ENCODE results near the gene SLC22A4.

The SLC22A4 gene

DNA sequence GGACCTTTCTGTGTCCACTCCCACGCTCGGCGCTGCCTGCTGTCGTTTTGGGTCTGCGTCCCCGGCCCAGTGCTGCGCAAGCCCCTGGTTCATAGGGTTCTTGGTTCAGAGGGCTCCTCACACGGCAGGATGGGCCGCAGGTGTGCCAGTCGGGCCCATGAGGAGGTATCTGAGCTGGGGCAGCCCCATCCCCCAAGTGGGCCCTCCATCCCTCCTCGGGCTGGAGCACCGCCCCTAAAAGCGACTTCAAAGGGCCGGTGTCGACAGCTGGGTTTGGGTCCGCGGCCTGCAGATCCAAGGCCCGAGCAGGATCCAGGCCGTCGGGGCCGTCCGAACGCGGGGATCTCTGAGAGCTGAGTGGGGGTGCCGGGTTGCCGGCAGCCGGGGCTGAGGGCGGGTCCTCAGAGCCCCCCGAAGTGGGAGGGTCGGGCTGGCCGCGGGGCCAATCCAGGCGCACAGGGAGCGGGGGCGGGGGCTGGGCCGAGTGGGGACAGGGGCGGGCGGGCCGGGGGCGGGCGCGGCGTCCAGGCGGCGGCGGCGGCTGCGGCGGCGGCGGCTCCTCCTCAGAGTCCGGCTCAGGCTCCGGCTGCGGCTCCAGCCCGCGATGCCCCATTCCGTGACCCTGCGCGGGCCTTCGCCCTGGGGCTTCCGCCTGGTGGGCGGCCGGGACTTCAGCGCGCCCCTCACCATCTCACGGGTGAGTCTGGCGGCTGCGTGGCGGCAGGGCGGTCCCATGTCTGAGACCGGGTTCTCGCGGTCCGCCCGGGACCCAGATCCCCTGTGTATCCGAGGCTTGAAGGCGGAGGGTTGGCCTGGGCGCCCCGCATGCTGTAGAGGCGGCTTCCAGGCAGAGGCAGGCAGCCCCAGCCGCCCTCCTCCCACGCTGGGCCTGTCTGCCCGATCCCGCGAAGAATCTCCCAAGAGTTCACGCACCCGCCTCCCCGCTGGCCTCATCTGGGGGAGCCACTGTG lies 36.8 kb upstream of the SLC22A4 start, which contains the start of gene PDLIM4:
PDLIM4 (plus strand) TSS at position 566 of the 971 bp plus-strand sequence; CDS start at position 605, 39 bp downstream.
- no peak within 1 kb of the TSS for H3K27ac ChIP-seq (ENCODE audit: low read length)
- no peaks in the 10 kb centered on the region for H3K9me3 ChIP-seq (ENCODE audit: control insufficient read depth, low read depth, low read length)
- H3K36me3 ChIP-seq (ENCODE audit: control insufficient read depth, low read depth, low read length): no peaks in the 10 kb centered on the region
- H3K9ac ChIP-seq (ENCODE audit: low read length): no peak within 1 kb of the TSS
- H3K4me1 ChIP-seq (ENCODE audit: control insufficient read depth, low read depth, low read length): no peaks in the 10 kb centered on the region
- peaks cover 16% of the 10 kb centered on the region for H3K27me3 ChIP-seq (ENCODE audit: control insufficient read depth, insufficient read depth, low read length)
- peak within 1 kb of the TSS; percentile 60 for H3K4me3 ChIP-seq (ENCODE audit: low read length)

- no peaks in the 10 kb centered on the region for H3K4me1 ChIP-seq (ENCODE audit: control insufficient read depth, low read depth, low read length)
Measured at GRCh38 chr5:132258102-132259068, 35.8 kb upstream of the SLC22A4 start.

DNA sequence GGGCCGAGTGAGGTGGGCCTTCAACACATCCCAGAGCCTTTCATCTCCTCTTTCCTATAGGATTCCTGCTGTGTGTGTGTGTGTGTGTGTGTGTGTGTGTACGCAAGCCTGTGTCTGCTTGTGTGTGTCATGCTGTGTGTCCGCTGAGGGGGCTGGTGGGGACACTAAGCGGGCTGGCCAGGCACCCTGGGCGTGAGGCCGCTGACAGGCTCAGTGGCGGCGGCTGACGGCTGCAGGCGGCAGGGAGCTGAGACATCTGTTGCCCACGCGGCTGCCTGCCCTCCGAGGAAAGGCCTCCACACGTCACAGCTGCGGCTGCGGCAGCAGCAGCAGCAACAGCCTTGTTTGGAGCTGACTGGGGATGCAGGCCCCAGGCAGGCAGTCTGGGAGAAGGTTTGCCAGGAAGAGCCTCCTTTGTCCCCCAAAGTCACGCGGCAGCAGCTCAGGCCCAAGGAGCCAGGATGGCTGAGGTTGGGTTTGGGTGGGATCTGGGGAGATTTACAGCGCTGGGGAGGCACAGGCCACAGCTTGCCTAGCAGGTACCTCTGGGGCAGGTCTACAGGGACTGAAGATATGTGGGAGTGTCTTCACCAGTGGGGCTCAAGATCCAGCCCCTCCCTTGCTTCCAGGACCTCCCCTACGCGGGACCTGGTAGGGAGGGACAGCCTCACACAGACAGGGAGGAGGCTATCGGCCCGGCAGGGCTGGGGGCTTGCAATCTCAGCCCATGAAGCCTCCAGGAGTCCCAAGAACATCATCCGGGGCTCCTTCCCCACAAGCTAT lies 34.9 kb upstream of the SLC22A4 start:
- Histone ChIP-seq H3K27me3 (ENCODE audit: control insufficient read depth, insufficient read depth, low read length) (peaks cover 16% of the 10 kb centered on the region), H3K9ac (ENCODE audit: low read length) (no peak overlapping the region), H3K9me3 (ENCODE audit: control insufficient read depth, low read depth, low read length) (no peaks in the 10 kb centered on the region), H3K4me3 (ENCODE audit: low read length) (no peak overlapping the region), H3K27ac (ENCODE audit: low read length) (no peak overlapping the region), H3K36me3 (ENCODE audit: control insufficient read depth, low read depth, low read length) (no peaks in the 10 kb centered on the region), H3K4me1 (ENCODE audit: control insufficient read depth, low read depth, low read length) (no peaks in the 10 kb centered on the region)

More at GRCh38 chr5:132258102-132259068, 35.8 kb upstream of the SLC22A4 start:
- H3K27ac ChIP-seq (ENCODE audit: low read length): no peak overlapping the region
- no peaks in the 10 kb centered on the region for H3K36me3 ChIP-seq (ENCODE audit: control insufficient read depth, low read depth, low read length)
- H3K4me3 ChIP-seq (ENCODE audit: low read length): peak overlapping the region; percentile 60
- H3K27me3 ChIP-seq (ENCODE audit: control insufficient read depth, insufficient read depth, low read length): peaks cover 16% of the 10 kb centered on the region
- no peaks in the 10 kb centered on the region for H3K9me3 ChIP-seq (ENCODE audit: control insufficient read depth, low read depth, low read length)
- H3K9ac ChIP-seq (ENCODE audit: low read length): no peak overlapping the region

- Histone ChIP-seq H3K4me3 (ENCODE audit: low read length) (no peak overlapping the region), H3K9me3 (ENCODE audit: control insufficient read depth, low read depth, low read length) (no peaks in the 10 kb centered on the region), H3K4me1 (ENCODE audit: control insufficient read depth, low read depth, low read length) (no peaks in the 10 kb centered on the region), H3K27ac (ENCODE audit: low read length) (no peak overlapping the region), H3K36me3 (ENCODE audit: control insufficient read depth, low read depth, low read length) (no peaks in the 10 kb centered on the region), H3K27me3 (ENCODE audit: control insufficient read depth, insufficient read depth, low read length) (peaks cover 16% of the 10 kb centered on the region), H3K9ac (ENCODE audit: low read length) (no peak overlapping the region)
Measured at GRCh38 chr5:132260051-132260450, 34.1 kb upstream of the SLC22A4 start.

DNA sequence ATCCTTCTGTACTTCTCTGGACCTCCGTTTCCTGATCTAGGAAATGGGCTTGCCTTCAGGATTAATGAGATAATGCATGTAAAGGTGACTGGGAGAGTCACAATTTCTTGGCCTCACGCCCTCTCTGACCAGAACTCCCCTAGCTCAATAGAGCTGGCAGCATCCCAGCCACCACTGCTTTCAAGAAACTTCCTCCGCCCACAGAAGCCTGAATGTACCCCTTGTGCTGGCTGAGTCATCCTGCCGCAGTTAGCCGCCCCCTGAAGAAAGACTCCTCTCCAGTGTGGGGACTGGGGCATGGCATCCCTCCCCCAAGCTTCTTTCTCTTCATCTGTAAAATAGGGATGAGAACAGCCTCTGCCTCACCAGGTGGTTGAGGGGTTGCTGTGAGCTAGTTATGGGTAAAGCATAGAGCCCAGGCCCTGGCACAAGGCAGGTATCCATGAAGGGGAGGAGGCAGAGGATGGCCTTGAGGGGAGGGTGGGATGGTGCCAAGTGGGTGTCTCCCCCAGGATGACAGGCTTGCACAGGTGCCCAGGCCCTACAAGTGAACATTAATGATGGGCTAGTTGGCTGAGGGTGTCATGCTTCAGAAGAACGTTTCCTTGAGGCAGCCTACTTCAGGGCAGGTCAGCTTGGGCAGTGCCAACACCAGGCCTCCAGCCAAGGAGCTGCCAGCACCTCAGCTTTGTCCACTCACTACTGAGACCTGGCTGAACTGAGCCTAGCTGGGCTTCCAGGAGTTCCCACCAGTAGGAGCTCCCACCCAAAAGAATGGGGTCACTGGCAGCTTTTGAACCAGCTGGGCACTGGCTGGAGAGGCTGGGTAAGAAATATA lies 33.3 kb upstream of the SLC22A4 start:
- Histone ChIP-seq H3K9ac (ENCODE audit: low read length) (no peak overlapping the region), H3K4me1 (ENCODE audit: control insufficient read depth, low read depth, low read length) (no peaks in the 10 kb centered on the region), H3K9me3 (ENCODE audit: control insufficient read depth, low read depth, low read length) (no peaks in the 10 kb centered on the region), H3K27me3 (ENCODE audit: control insufficient read depth, insufficient read depth, low read length) (peaks cover 16% of the 10 kb centered on the region), H3K27ac (ENCODE audit: low read length) (no peak overlapping the region), H3K4me3 (ENCODE audit: low read length) (no peak overlapping the region), H3K36me3 (ENCODE audit: control insufficient read depth, low read depth, low read length) (no peaks in the 10 kb centered on the region)

DNA sequence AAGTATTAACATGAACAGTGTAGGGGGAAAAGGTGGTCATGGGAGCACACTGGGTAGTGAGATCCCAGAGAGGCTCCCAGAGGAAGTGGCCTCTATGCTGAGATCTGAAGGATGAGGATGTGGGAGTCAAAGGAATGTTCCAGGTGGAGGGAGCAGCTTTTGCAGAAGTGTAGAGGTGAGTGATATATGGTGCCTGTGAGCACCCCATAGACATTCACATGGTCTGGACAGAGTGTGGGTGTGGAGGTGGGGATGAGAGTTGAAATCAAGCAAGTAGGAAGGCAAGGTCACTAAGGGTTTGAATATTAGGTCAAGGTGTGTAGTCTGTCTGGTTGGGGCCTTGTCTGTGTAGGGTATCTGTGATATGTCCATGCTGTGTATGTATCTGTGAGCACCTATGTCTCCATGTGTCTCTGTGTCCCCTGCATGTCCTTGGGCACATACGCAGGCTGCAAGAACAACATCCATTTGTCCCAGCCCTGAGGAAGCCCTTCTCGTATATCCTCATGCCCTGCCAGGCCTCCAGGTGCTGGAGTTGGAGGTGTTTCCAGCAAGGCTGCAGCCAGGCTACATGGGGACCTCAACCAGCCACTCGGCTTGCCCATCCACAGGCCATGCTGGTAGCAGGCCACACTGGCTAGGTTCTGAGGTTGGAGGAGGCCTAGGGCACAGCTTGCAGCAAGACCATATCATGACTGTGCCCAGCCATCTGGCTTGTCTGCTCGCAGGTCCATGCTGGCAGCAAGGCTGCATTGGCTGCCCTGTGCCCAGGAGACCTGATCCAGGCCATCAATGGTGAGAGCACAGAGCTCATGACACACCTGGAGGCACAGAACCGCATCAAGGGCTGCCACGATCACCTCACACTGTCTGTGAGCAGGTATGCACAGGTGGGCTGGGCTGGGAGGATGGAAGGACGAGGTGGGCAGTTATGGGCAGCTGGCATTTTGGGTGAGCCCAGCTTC lies 32.0 kb upstream of the SLC22A4 start:
- no peak overlapping the region for H3K27ac ChIP-seq (ENCODE audit: low read length)
- H3K9me3 ChIP-seq (ENCODE audit: control insufficient read depth, low read depth, low read length): no peaks in the 10 kb centered on the region
- no peaks in the 10 kb centered on the region for H3K36me3 ChIP-seq (ENCODE audit: control insufficient read depth, low read depth, low read length)
- H3K9ac ChIP-seq (ENCODE audit: low read length): no peak overlapping the region
- no peaks in the 10 kb centered on the region for H3K4me1 ChIP-seq (ENCODE audit: control insufficient read depth, low read depth, low read length)
- H3K4me3 ChIP-seq (ENCODE audit: low read length): no peak overlapping the region
- H3K27me3 ChIP-seq (ENCODE audit: control insufficient read depth, insufficient read depth, low read length): peaks cover 8% of the 10 kb centered on the region

DNA sequence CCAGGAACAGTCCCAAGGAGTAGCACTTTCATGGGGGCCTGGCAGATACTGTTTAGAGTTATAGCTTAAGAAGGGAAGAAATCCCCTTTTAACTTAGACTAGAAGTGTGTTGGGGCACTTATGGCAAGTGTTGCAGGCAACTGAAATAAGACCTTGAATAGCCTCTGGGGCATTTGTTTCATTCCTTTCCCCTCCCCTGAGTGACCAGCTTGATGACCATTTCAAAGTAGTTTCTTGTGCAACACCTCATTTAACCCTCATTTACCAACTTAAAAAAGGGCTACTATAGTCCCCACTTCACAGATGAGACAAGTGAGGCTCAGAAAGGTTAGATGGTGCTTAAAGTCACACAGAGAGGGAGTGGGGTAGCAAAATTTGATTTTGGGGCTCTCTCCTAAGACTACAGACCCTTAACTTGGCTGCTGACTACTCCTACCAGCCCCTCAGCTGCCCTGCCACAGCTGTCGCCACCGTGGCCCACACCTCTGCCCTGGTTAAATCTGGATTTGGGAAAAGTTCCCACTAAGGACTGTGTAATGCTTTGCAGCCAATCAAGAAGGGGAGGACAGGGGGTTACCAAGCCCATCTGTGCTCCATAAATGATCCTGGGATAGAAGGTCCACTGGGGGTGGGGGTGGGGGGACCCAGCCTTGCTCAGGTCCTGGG lies 31.2 kb upstream of the SLC22A4 start:
- Histone ChIP-seq H3K9me3 (ENCODE audit: control insufficient read depth, low read depth, low read length) (no peaks in the 10 kb centered on the region), H3K4me3 (ENCODE audit: low read length) (no peak overlapping the region), H3K36me3 (ENCODE audit: control insufficient read depth, low read depth, low read length) (no peaks in the 10 kb centered on the region), H3K9ac (ENCODE audit: low read length) (no peak overlapping the region), H3K27ac (ENCODE audit: low read length) (no peak overlapping the region), H3K4me1 (ENCODE audit: control insufficient read depth, low read depth, low read length) (no peaks in the 10 kb centered on the region), H3K27me3 (ENCODE audit: control insufficient read depth, insufficient read depth, low read length) (peaks cover 7% of the 10 kb centered on the region)

GRCh38 chr5:132263548-132264261 lies 30.5 kb upstream of the SLC22A4 start:
- H3K9me3 ChIP-seq (ENCODE audit: control insufficient read depth, low read depth, low read length): no peaks in the 10 kb centered on the region
- H3K36me3 ChIP-seq (ENCODE audit: control insufficient read depth, low read depth, low read length): no peaks in the 10 kb centered on the region
- no peak overlapping the region for H3K4me3 ChIP-seq (ENCODE audit: low read length)
- H3K27ac ChIP-seq (ENCODE audit: low read length): no peak overlapping the region
- H3K27me3 ChIP-seq (ENCODE audit: control insufficient read depth, insufficient read depth, low read length): no peaks in the 10 kb centered on the region
- H3K4me1 ChIP-seq (ENCODE audit: control insufficient read depth, low read depth, low read length): no peaks in the 10 kb centered on the region
- H3K9ac ChIP-seq (ENCODE audit: low read length): no peak overlapping the region
